Loucy (cell line): ENCODE results near the gene MIB1.

Experiments used
- EZH2phosphoT487 ChIP-seq: fragments of 200-600 bp; IDR thresholded peaks from 2 replicates; pipeline ENCODE4 v1.6.1; 2018; ENCODE audit warnings: antibody characterized with exemption, mild to moderate bottlenecking, moderate library complexity, borderline replicate concordance
- TF ChIP-seq, protein P1 (sequence below): fragments of 200-600 bp; sonication (generic); conservative IDR thresholded peaks from 2 replicates; pipeline ENCODE4 v1.5.1; 2014; ENCODE audit warnings: mild to moderate bottlenecking, antibody characterized with exemption, low read length

- TF ChIP-seq, protein P1, sequence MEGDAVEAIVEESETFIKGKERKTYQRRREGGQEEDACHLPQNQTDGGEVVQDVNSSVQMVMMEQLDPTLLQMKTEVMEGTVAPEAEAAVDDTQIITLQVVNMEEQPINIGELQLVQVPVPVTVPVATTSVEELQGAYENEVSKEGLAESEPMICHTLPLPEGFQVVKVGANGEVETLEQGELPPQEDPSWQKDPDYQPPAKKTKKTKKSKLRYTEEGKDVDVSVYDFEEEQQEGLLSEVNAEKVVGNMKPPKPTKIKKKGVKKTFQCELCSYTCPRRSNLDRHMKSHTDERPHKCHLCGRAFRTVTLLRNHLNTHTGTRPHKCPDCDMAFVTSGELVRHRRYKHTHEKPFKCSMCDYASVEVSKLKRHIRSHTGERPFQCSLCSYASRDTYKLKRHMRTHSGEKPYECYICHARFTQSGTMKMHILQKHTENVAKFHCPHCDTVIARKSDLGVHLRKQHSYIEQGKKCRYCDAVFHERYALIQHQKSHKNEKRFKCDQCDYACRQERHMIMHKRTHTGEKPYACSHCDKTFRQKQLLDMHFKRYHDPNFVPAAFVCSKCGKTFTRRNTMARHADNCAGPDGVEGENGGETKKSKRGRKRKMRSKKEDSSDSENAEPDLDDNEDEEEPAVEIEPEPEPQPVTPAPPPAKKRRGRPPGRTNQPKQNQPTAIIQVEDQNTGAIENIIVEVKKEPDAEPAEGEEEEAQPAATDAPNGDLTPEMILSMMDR: no peak
- TF ChIP-seq EZH2phosphoT487: no peak
Measured at GRCh38 chr18:21900605-21901352, 160.2 kb downstream of the MIB1 start.
